HCT116 (cell line): ENCODE measurements around the gene CDH2.

Experiments
- POLR2A ChIP-seq: IDR thresholded peaks from 2 replicates; pipeline ENCODE4 v1.7.0; 2011; ENCODE audit warnings: borderline replicate concordance; ENCODE audit not compliant: insufficient read depth, insufficient read length; ENCODE audit errors: extremely low read depth
- SIN3A ChIP-seq: IDR thresholded peaks from 2 replicates; pipeline ENCODE4 v1.6.1; 2012; ENCODE audit warnings: low read depth
- TF ChIP-seq, protein P1 (sequence below), 3 experiments: fragments of 200-600 bp in 1 of 3; sonication (generic) in 1 of 3; IDR thresholded peaks in 2 of 3; conservative IDR thresholded peaks in 1 of 3; 2 replicates each; pipeline ENCODE4 v1.5.1; 2012 to 2017; ENCODE audit warnings: low read depth in 2 of 3, low read length in 2 of 3, antibody characterized with exemption in 1 of 3, borderline replicate concordance in 1 of 3, control low read depth in 1 of 3, mild to moderate bottlenecking in 1 of 3, mixed read lengths in 1 of 3, mixed run types in 1 of 3, moderate library complexity in 1 of 3; ENCODE audit not compliant: insufficient read depth in 1 of 3

DNA sequence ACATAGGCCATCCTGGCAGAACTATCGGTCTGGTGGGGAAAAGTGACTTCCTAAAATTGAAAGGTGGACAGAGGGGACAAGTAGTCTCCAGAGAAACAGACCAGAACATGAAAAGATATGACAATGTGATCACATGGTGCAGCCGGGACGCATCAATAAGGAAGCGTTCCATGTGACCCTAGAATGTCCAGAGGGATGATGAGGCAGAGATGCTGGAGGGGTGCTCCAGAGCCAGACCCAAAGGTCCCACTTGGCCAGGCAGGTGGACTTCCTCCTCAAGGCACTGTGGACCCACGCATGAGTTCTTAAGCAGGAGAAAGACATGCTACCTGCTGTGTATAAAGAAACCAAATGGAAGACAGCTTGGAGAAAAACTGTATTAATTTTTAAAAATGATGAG lies 50.2 kb downstream of the CDH2 start:
- TF ChIP-seq POLR2A, result no peak
- TF ChIP-seq, protein P1, sequence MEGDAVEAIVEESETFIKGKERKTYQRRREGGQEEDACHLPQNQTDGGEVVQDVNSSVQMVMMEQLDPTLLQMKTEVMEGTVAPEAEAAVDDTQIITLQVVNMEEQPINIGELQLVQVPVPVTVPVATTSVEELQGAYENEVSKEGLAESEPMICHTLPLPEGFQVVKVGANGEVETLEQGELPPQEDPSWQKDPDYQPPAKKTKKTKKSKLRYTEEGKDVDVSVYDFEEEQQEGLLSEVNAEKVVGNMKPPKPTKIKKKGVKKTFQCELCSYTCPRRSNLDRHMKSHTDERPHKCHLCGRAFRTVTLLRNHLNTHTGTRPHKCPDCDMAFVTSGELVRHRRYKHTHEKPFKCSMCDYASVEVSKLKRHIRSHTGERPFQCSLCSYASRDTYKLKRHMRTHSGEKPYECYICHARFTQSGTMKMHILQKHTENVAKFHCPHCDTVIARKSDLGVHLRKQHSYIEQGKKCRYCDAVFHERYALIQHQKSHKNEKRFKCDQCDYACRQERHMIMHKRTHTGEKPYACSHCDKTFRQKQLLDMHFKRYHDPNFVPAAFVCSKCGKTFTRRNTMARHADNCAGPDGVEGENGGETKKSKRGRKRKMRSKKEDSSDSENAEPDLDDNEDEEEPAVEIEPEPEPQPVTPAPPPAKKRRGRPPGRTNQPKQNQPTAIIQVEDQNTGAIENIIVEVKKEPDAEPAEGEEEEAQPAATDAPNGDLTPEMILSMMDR (IDR thresholded peaks at IDR 0.05 in 2 of 3, conservative IDR thresholded peaks at IDR 0.05 in 1 of 3; ENCODE audit: borderline replicate concordance in 1 of 3, insufficient read depth in 1 of 3, low read depth in 2 of 3, low read length in 2 of 3), result no peak
- TF ChIP-seq SIN3A, result no peak
